A549 treated with Mapracorat at 1 μM for 4 hours (cell line): ENCODE data around the gene ONECUT1. TPM values are rescaled to one million over a fixed set of nuclear protein-coding genes. Genes with fewer than 3 reads are reported as not detected.

Experiments used
- total RNA-seq: library from RNA; stranded (reverse); fragments of 200-300 nt; extraction: Qiagen RNA extraction; gene quantifications from 5 replicates; pipeline ENCODE4 v1.2.3, GENCODE V29; 2022

Gene ONECUT1
- 0.08 to 0.35 TPM (median 0.22 TPM) in 5 replicates for total RNA-seq

GRCh38 chr15:52790169-52790708 lies at the start of gene ONECUT1:
TSS of gene ONECUT1 (minus strand) at chr15:52790336. CDS start at chr15:52789884, 452 bp downstream.

Other genes starting within 250 kb of the ONECUT1 start
- 86.8 to 115 TPM (median 103 TPM) in 5 replicates for gene ARPP19, start 221.3 kb downstream of the ONECUT1 start, total RNA-seq
- gene ATOSA, start 110.9 kb downstream of the ONECUT1 start, total RNA-seq = 7.6 to 11.4 TPM (median 8.7 TPM) in 5 replicates